Activated CD8-positive, alpha-beta T cell treated with anti-CD3 and anti-CD28 coated beads, Interleukin-2, amount 10 ng/mL, durations not matched to agents 7 days and 5 days (primary cell): ENCODE data around the gene GRIP1. TPM values are rescaled to one million over a fixed set of nuclear protein-coding genes. Genes with fewer than 3 reads are reported as not detected.

Experiments
- ATAC-seq: fragments of 150-1000 bp; cut with Tn5 transposase; one replicate; pipeline ENCODE4 v1.10.0; 2021; ENCODE audit warnings: moderate library complexity
- CTCF ChIA-PET: fragments of 350-600 bp; sonication (Branson Sonifier 250); formaldehyde crosslinking; loops from one replicate; lab custom pipeline; 2021; ENCODE audit warnings: antibody characterized with exemption; lab: Charles Lee
- POLR2A ChIA-PET: fragments of 350-600 bp; sonication (Branson Sonifier 250); formaldehyde crosslinking; loops from one replicate; lab custom pipeline; 2021; ENCODE audit warnings: antibody characterized with exemption; lab: Charles Lee
- DNase-seq: peaks from one replicate; pipeline ENCODE4 v3.0.0-alpha.2; 2020
- H3K27ac Mint-ChIP-seq: one replicate; pipeline ENCODE4 v1.8.0; 2021; ENCODE audit warnings: mild to moderate bottlenecking, mixed read lengths
- H3K27me3 Mint-ChIP-seq: one replicate; pipeline ENCODE4 v1.8.0; 2021; ENCODE audit warnings: low read depth, mixed read lengths
- H3K36me3 Mint-ChIP-seq: one replicate; pipeline ENCODE4 v1.8.0; 2021; ENCODE audit warnings: low read depth, mixed read lengths
- H3K4me1 Mint-ChIP-seq: one replicate; pipeline ENCODE4 v1.8.0; 2021; ENCODE audit warnings: low read depth, mixed read lengths
- H3K4me3 Mint-ChIP-seq: one replicate; pipeline ENCODE4 v1.8.0; 2021; ENCODE audit warnings: mild to moderate bottlenecking, mixed read lengths
- H3K9me3 Mint-ChIP-seq: one replicate; pipeline ENCODE4 v1.8.0; 2022; ENCODE audit warnings: mixed read lengths; ENCODE audit not compliant: insufficient read depth
- total RNA-seq, 2 experiments: library from RNA; stranded (reverse); gene quantifications; one replicate each; pipeline ENCODE4 v1.2.3, GENCODE V29; 2021

GRIP1 gene
- total RNA-seq, 2 experiments from 2014 or later, result 0.29 to 0.55 TPM

GRCh38 chr12:66709457-66709773 is 30.5 kb upstream of the GRIP1 start:
- Mint-ChIP-seq H3K27me3 (peaks cover 2% of the 10 kb centered on the region), H3K4me3 (peak overlapping the region; percentile 37), H3K9me3 (no peaks in the 10 kb centered on the region), H3K27ac (peak overlapping the region; percentile 78), H3K4me1 (peaks cover 29% of the 10 kb centered on the region), H3K36me3 (peaks cover 2% of the 10 kb centered on the region)
- DNase-seq (no peak), ATAC-seq (peak; percentile 30)
- POLR2A ChIA-PET, result no interaction called here
- CTCF ChIA-PET, result interaction anchor here (0.7 to 2.9 kb wide), 12 partner anchors 10 to 601 kb away, joined by 3 to 42 read pairs (median 4); no protein-coding TSS in a partner anchor

GRCh38 chr12:66708704-66709456 is 30.0 kb upstream of the GRIP1 start:
- peaks cover 29% of the 10 kb centered on the region for H3K4me1 Mint-ChIP-seq
- peak; percentile 64 for ATAC-seq
- ChIA-PET CTCF (interaction anchor here (0.6 to 2.9 kb wide), 20 partner anchors 8 to 601 kb away, joined by 3 to 42 read pairs (median 4); no protein-coding TSS in a partner anchor), POLR2A (no interaction called here)
- H3K4me3 Mint-ChIP-seq, result peak overlapping the region; percentile 37
- H3K27me3 Mint-ChIP-seq, result peaks cover 2% of the 10 kb centered on the region
- peaks cover 2% of the 10 kb centered on the region for H3K36me3 Mint-ChIP-seq
- H3K27ac Mint-ChIP-seq, result peak overlapping the region; percentile 78
- no peaks in the 10 kb centered on the region for H3K9me3 Mint-ChIP-seq
- no peak for DNase-seq

- no peak for ATAC-seq
- ChIA-PET CTCF (no interaction called here), POLR2A (no interaction called here)
These were observed 28.3 kb upstream of the GRIP1 start for GRCh38 chr12:66707002-66707697.

GRCh38 chr12:66699738-66700482 is 21.0 kb upstream of the GRIP1 start:
- DNase-seq, result no peak
- H3K27me3 Mint-ChIP-seq, result peaks cover 22% of the 10 kb centered on the region
- H3K27ac Mint-ChIP-seq, result no peak overlapping the region
- H3K4me3 Mint-ChIP-seq, result no peak overlapping the region
- ChIA-PET POLR2A (no interaction called here), CTCF (interaction anchor here (1.7 to 4.9 kb wide), 2 partner anchors 9 to 162 kb away, joined by 3 to 34 read pairs; no protein-coding TSS in a partner anchor)
- peaks cover 18% of the 10 kb centered on the region for H3K4me1 Mint-ChIP-seq
- H3K36me3 Mint-ChIP-seq, result no peaks in the 10 kb centered on the region
- no peak for ATAC-seq
- no peaks in the 10 kb centered on the region for H3K9me3 Mint-ChIP-seq

More at GRCh38 chr12:66707002-66707697, 28.3 kb upstream of the GRIP1 start:
- no peak for DNase-seq
- Mint-ChIP-seq H3K9me3 (no peaks in the 10 kb centered on the region), H3K4me3 (no peak overlapping the region), H3K27ac (no peak overlapping the region), H3K4me1 (peaks cover 17% of the 10 kb centered on the region), H3K27me3 (peaks cover 11% of the 10 kb centered on the region), H3K36me3 (no peaks in the 10 kb centered on the region)

GRCh38 chr12:66698558-66698957 is 19.7 kb upstream of the GRIP1 start:
- ChIA-PET CTCF (interaction anchor here (0.8 to 4.9 kb wide), 7 partner anchors 9 to 164 kb away, joined by 3 to 34 read pairs (median 4); no protein-coding TSS in a partner anchor), POLR2A (no interaction called here)
- H3K4me3 Mint-ChIP-seq, result no peak overlapping the region

GRCh38 chr12:66697404-66697803 is 18.5 kb upstream of the GRIP1 start:
- Mint-ChIP-seq H3K4me3 (no peak overlapping the region), H3K27me3 (peaks cover 11% of the 10 kb centered on the region), H3K36me3 (no peaks in the 10 kb centered on the region), H3K9me3 (no peaks in the 10 kb centered on the region), H3K27ac (no peak overlapping the region), H3K4me1 (peaks cover 18% of the 10 kb centered on the region)
- ATAC-seq (no peak), DNase-seq (no peak)
- ChIA-PET CTCF (interaction anchor here (0.9 to 4.9 kb wide), 5 partner anchors 8 to 316 kb away, joined by 3 to 34 read pairs (median 4); no protein-coding TSS in a partner anchor), POLR2A (no interaction called here)

More at GRCh38 chr12:66698558-66698957, 19.7 kb upstream of the GRIP1 start:
- no peak overlapping the region for H3K27ac Mint-ChIP-seq
- peaks cover 18% of the 10 kb centered on the region for H3K4me1 Mint-ChIP-seq
- ATAC-seq (no peak), DNase-seq (no peak)
- peaks cover 18% of the 10 kb centered on the region for H3K27me3 Mint-ChIP-seq
- no peaks in the 10 kb centered on the region for H3K9me3 Mint-ChIP-seq
- no peaks in the 10 kb centered on the region for H3K36me3 Mint-ChIP-seq

- Mint-ChIP-seq H3K27ac (no peak overlapping the region), H3K36me3 (no peaks in the 10 kb centered on the region), H3K27me3 (peaks cover 9% of the 10 kb centered on the region), H3K9me3 (no peaks in the 10 kb centered on the region), H3K4me3 (no peak overlapping the region), H3K4me1 (peaks cover 18% of the 10 kb centered on the region)
- ATAC-seq (no peak), DNase-seq (no peak)
- POLR2A ChIA-PET, result no interaction called here
- CTCF ChIA-PET, result interaction anchor here (0.6 to 5.6 kb wide), 11 partner anchors 10 to 550 kb away, joined by 3 to 42 read pairs (median 4); no protein-coding TSS in a partner anchor
These were observed 16.1 kb upstream of the GRIP1 start for GRCh38 chr12:66694666-66695613.

GRCh38 chr12:66693901-66694513 is 15.1 kb upstream of the GRIP1 start:
- Mint-ChIP-seq H3K4me1 (peaks cover 18% of the 10 kb centered on the region), H3K9me3 (no peaks in the 10 kb centered on the region), H3K27ac (no peak overlapping the region), H3K36me3 (no peaks in the 10 kb centered on the region), H3K4me3 (no peak overlapping the region), H3K27me3 (peaks cover 9% of the 10 kb centered on the region)
- DNase-seq, result peak; percentile 56
- CTCF ChIA-PET, result interaction anchor here (0.6 to 5.6 kb wide), 13 partner anchors 9 to 549 kb away, joined by 3 to 42 read pairs (median 4); no protein-coding TSS in a partner anchor
- ATAC-seq, result peak; percentile 88
- POLR2A ChIA-PET, result no interaction called here

- POLR2A ChIA-PET, result interaction anchor here (0.6 kb wide), 1 partner anchor 380 kb away, joined by 3 read pairs; no protein-coding TSS in a partner anchor
- DNase-seq (no peak), ATAC-seq (no peak)
- Mint-ChIP-seq H3K27me3 (peaks cover 11% of the 10 kb centered on the region), H3K4me3 (no peak overlapping the region), H3K36me3 (no peaks in the 10 kb centered on the region), H3K27ac (no peak overlapping the region), H3K9me3 (no peaks in the 10 kb centered on the region), H3K4me1 (peaks cover 9% of the 10 kb centered on the region)
- CTCF ChIA-PET, result interaction anchor here (0.9 to 5.6 kb wide), 9 partner anchors 9 to 423 kb away, joined by 3 to 42 read pairs (median 4); no protein-coding TSS in a partner anchor
These were observed 14.1 kb upstream of the GRIP1 start for GRCh38 chr12:66692986-66693385.

- H3K4me3 Mint-ChIP-seq, result no peak overlapping the region
- H3K27me3 Mint-ChIP-seq, result peaks cover 11% of the 10 kb centered on the region
- no peak for ATAC-seq
- POLR2A ChIA-PET, result no interaction called here
- CTCF ChIA-PET, result interaction anchor here (1.2 to 5.6 kb wide), 7 partner anchors 8 to 422 kb away, joined by 3 to 42 read pairs (median 6); no protein-coding TSS in a partner anchor
- H3K9me3 Mint-ChIP-seq, result no peaks in the 10 kb centered on the region
- H3K27ac Mint-ChIP-seq, result no peak overlapping the region
- DNase-seq, result no peak
- H3K36me3 Mint-ChIP-seq, result no peaks in the 10 kb centered on the region
- peaks cover 1% of the 10 kb centered on the region for H3K4me1 Mint-ChIP-seq
These were observed 13.3 kb upstream of the GRIP1 start for GRCh38 chr12:66692170-66692569.
